GM21526 (cell line): Measurements from ENCODE around the gene PGBD2.
"Not testable (repeated sequence)": the region's sequence is repeated elsewhere in the genome, so short reads cannot be mapped to it uniquely, and the experiment has no call there.

Experiments used
- ATAC-seq: cut with Tn5 transposase; IDR thresholded peaks from one replicate; pipeline ENCODE4 v1.9.1; 2021; ENCODE audit warnings: moderate library complexity; ENCODE audit not compliant: unreplicated experiment, low FRiP score

PGBD2 gene

GRCh38 chr1:248906009-248906752 lies at the start of gene PGBD2:
TSS of gene PGBD2 (plus strand) at chr1:248906235. CDS start at chr1:248913863, 7,628 bp downstream.
- ATAC-seq = peak; percentile 95

GRCh38 chr1:248857201-248857600 lies 48.8 kb upstream of the PGBD2 start:
- ATAC-seq = no peak

GRCh38 chr1:248857749-248858095 lies 48.3 kb upstream of the PGBD2 start:
- ATAC-seq = no peak

- ATAC-seq = peak; percentile 36
These were observed 47.7 kb upstream of the PGBD2 start for GRCh38 chr1:248858096-248858890.

GRCh38 chr1:248858891-248859889 lies 46.8 kb upstream of the PGBD2 start, which contains the start of gene ZNF692:
TSS of gene ZNF692 (minus strand) at chr1:248859085. CDS start at chr1:248858309, 776 bp downstream.
- peak; percentile 74 for ATAC-seq

- ATAC-seq = no peak
These were observed 46.0 kb upstream of the PGBD2 start for GRCh38 chr1:248860007-248860406.

GRCh38 chr1:248861616-248862015 lies 44.4 kb upstream of the PGBD2 start:
- no peak for ATAC-seq

GRCh38 chr1:248862695-248862997 lies 43.4 kb upstream of the PGBD2 start:
- ATAC-seq = peak; percentile 14

- ATAC-seq = peak; percentile 63
These were observed 42.8 kb upstream of the PGBD2 start for GRCh38 chr1:248862998-248863881.

- ATAC-seq = no peak
These were observed 34.1 kb upstream of the PGBD2 start for GRCh38 chr1:248871837-248872401.

GRCh38 chr1:248872752-248873408 lies 33.2 kb upstream of the PGBD2 start:
- ATAC-seq = peak; percentile 36

- peak; percentile 82 for ATAC-seq
These were observed 32.5 kb upstream of the PGBD2 start for GRCh38 chr1:248873409-248873992.

- peak; percentile 60 for ATAC-seq
These were observed 32.0 kb upstream of the PGBD2 start for GRCh38 chr1:248873993-248874533.

GRCh38 chr1:248881261-248881660 lies 24.8 kb upstream of the PGBD2 start:
- ATAC-seq = no peak

GRCh38 chr1:248882427-248882826 lies 23.6 kb upstream of the PGBD2 start:
- not testable (repeated sequence) for ATAC-seq

- no peak for ATAC-seq
These were observed 21.3 kb upstream of the PGBD2 start for GRCh38 chr1:248884632-248885295.

GRCh38 chr1:248885646-248886045 lies 20.4 kb upstream of the PGBD2 start:
- no peak for ATAC-seq
